HG02852 (cell line): ENCODE results near the gene TENM4.

Source experiments
- ATAC-seq: cut with Tn5 transposase; IDR thresholded peaks from one replicate; pipeline ENCODE4 v1.9.1; 2021; ENCODE audit warnings: mild to moderate bottlenecking, moderate library complexity; ENCODE audit not compliant: unreplicated experiment

Gene TENM4

DNA sequence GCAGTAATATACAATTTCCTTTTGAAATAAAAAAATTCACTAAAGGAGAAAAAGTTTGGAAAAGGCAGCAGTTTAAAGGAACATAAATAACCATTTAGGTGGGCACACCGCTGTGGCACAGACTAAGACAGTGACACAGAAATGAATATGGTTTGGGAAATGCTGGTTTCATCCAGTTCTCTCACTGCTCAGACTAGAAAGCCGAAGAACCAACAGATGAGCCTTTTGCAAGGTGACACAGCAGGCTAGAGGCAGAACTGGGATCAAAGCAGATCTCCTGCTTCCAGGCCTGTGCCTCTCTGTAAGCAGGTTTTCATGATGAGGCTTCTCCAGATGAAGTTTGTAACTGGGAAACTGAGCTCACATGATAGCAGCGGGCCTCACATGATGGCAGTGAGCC lies 486.1 kb downstream of the TENM4 start:
- ATAC-seq: no peak

DNA sequence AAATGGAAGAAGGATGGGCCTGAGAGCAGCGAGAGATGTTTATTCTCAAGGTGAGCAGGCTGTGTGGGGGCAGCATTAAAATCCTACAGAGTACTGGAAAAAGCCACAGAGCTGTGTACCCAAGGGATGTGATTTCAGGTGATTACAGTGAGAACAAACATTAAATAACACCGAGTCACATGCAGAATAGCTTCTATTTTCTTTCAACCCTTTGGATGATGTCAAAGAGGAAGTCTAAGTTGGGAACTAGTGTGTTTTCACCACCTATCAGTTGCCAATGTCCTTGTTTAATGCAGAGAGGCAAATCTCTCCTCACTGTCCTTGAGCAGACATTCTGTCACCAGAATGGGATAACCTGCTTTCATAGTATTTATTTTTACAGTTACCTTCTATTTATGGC lies 486.6 kb downstream of the TENM4 start:
- no peak for ATAC-seq

DNA sequence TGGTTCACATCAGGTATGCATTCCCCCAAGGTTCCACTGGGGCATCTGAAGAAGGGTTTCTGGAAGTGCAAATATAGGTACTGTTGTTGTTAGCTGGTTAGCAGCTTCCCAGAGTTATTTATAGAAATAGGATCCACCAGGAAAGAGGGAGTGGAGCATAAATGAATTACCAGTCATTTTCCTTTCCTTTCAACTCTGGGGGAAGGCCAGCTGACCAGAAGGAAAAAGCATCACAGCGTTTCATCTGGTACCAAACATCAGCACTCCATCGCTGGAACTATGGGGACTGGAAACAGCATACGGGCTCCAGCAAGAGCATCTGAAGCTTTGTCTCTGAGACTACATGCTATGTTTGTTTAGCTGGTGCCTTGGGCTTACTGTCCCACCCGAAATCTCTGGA lies 487.9 kb downstream of the TENM4 start:
- ATAC-seq: no peak

DNA sequence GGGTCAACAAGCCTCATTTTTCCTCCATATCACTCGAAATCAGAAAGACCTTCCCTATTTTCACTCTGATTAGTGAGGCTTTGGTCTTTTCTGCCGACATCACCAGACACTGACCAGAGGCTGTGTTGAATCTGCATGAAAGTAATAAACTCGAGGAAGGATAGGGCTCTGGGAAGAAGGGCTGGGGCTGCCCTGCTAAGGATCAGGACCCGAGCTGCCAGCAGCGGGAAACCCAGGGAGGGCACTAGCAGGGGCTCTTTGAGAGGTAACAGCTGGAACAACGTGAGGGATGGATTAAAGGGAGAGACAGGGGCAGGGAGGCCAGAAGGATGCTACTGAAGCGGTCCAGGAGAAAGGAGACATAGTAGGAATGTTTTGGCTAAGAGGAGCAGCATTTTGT lies 488.7 kb downstream of the TENM4 start:
- ATAC-seq: no peak

DNA sequence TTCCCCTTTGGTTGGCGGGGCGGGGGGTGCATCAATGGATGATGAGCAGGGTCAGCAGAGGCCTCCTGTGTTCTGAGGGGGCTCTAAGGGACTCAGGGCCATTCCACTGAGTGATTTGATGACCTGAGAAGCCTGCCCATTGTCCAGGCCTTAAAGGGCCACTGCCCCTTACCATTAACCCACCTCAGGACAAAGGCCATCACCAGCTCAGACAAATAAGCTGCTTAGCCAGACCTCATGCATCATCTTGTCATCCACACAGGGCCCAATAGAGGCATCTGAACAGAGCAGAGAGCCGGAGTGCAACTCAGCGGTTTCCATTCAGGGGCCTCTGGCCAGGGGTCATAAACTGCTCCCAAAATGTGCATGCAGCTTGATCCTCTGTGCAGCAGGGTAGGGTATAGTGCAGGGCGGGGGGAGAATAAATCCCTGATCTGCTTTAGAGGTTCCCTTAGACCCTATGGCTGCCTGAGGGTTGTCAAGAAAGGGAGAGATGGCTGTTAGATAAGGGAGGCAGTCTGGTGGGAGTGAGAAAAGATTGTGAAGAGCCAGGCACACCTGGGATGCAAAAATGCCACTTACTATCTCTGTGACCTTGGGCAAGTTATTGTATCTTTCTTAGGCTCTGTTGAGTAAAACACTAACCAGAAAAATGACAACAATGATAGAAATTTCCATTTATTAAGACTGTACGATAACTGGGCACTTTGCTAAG lies 490.7 kb downstream of the TENM4 start:
- ATAC-seq: no peak

DNA sequence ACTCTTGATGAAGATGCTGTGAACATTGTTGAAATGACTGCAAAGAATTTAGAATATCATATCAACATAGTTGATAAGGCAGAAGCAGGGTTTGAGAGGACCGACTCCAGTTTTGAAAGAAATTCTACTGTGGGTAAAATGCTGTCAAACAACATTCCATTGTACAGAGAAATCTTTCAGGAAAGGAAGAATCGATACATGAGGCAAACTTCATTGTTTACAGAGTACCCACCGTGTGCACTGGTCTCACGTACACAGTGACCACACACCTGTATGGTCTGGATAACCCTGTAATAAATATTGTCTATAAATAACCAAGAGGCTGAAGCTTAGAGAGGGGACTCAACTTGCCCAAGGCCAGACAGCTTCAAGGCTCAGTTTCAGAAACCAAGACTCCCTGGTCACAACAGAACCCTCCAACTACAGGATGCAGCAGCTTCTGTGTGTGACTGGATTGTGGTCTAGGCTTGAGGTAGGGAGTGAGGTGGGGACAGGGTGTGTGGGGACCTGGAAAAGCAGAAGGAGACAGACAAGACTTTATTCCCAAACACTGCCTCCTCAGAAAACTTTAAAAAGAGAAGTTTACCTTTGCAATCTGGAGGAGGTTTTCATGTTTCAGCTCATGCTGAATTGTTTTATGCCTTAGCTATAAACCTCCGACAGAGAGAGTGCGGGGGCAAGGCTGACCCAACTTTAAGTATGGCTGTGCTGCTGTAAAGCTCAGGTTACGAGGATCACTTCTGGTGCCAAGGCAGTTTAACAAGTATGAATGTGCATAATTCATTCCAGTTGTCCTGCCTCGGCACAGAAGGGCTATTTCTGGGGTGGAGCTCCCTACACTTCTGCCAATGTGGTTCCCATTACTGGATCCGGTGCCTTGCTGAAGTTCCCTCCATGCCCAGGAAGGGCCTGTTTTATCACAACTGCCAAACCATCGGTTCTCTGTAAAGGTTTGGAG lies 493.6 kb downstream of the TENM4 start:
- no peak for ATAC-seq

DNA sequence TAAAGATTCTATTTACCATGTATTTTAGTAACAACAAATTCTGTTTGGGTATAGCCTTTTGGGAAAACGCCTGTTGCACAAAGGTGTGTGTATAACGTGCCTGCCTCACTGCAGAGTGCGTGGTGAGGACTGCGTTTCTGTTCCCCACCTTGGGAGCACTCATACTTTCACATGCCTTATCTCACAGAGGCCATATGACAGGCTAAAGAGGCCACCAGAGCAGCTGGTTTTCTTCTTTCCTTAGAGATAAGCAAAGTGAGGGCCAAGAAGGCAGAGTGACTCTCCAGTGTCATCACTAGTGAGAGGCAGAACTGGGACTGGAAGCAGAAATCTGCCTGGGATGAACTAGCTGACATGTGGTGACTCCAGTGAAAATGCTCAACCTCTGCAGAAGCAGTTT lies 497.0 kb downstream of the TENM4 start:
- ATAC-seq: no peak

DNA sequence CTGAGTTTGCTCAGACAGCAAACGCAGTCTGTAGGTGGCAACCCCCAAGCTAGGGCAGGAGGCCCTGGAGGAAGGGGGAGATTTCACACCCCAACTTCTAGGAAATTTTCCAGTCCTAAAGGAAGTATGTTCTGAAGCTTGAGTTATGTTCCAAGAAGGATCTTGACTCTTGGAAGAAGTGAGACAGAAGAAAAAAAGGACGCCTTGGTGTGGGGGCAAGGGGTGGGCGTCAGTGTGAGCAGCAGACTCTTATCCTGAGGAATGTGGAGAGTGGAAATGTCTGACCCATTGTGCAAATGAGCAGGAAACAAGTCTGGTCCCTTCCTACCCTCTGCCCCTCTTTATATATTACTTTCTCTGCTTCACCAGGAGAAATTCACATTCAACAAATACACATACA lies 497.7 kb downstream of the TENM4 start:
- no peak for ATAC-seq

DNA sequence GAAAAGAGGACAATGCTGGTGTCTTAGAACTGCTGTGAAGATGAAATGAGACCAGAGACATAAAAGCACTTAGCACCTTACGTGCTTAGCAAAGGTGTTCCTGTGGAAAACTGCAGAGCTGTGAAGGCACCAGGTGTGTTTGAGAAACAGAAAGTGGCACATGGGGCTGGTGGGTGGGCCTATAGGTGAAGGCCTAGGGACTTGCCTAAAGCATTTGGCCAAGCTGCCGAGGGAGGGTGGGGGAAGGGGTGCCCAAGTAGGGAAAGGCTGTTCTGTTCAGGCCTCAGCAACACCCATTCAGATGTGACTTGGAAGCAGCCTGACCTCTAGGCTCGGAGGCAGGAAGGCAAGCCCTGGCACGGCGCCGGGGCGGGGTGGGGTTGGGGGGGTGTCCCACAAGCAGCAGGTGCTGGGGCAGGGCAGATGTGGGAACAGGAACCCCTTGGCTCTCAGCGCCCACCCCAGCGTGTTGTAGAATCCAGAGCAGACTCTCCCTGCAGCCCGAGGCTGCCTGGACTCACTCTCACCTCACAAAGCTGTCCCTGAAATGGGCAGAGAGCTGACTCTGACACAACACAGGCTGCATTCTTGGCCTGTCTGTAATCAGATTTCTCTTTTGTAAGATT lies 499.5 kb downstream of the TENM4 start:
- no peak for ATAC-seq

DNA sequence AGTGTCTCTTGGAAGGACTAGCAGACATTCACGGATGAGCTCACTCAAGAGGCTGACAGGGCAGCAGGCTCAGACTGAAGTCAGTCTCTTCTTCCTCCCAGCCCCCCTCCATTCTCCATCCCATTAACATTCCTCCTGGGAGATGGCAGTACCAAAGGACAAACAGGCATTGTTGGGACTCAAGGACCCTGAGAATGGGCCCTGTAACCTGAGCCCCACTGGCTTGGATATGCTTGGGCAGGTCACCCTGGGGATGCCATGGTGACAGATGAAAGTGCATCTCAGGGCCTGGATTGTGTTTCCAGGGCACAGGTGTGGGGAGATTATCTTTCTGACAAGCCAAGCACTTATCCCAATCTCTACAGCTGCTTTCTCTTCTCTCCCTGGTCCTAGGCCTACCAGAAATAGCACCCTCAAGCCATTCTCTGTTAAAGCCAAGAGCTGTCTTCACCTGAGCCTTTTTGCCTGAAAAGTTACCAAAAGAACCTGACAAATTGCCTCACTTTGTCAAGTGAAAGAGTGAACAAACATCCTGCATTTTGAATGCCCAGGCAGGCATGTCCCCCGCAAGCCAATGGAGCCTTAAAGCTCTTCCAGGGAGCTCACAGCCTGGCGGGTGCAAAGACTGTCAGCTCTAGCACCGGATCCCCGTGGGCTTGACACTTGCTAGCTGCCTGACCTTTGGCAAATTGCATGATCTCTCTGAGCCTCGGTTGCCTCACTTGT lies 500.2 kb downstream of the TENM4 start:
- ATAC-seq: no peak

DNA sequence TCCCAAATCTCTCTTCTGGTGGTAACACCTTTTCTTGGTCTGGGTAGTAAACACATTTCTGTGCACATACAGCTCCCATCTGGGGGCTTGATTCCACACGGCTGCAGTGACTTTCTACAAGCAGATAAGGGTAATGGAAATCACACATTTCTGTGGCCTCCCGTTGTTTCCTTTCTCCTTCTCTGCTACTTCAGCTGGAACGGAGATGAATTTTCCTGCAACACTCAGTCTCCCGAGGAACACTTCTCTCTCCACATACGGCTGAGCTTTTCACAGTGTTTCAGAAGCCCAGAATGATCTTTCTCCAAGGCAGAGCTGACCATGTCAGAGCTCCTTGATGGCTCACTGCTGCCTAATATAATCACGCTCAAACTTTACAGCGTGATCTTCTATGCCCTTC lies 501.9 kb downstream of the TENM4 start:
- ATAC-seq: no peak

DNA sequence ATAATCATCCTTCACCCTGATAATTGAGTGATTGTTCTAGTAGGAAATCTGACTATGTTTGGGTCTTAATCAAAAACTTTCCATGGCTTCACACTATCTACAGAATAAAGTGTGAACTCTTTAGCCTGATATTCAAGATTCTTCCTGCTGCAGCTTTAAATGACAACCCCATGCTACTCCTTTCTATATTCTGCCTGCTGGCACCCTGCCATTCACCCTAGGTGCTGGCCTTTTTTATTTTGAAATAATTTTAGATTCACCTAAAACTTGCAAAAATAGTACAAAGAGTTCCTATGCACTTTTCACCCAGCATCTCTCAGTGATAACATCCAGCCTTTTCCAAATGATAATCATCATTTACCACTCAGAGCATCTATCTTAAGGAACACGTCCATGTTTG lies 502.8 kb downstream of the TENM4 start:
- ATAC-seq: no peak

DNA sequence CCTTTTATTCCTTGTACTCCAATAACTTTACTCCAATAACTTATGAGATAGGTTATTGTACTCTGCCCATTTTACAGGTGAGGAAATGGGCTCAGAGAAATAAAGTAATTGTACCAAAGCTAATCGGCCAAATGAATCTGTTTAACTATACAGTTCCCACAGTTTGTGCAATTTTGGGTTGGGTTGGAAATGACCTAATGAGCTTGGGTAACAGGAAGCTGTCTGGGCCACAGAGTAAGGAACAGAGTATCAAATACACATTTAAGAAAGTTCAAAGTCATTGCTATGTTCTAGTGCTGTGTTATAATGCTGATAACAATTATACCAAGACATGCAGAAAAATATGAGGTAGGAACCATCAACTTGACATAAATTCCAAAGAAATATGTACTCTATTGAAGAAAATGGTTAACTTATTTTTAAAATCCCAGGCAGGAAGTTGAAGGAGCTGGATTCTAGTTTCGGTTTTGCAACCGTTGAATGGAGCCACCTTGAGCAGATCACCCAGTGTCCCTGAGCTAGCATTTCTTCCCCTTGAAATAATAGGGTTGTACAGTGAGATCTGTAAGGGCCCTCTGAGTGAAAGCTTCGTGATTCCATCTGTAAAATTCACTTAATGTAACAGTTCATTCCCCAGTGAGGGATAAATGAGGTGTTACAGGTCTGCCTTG lies 505.3 kb downstream of the TENM4 start:
- no peak for ATAC-seq

DNA sequence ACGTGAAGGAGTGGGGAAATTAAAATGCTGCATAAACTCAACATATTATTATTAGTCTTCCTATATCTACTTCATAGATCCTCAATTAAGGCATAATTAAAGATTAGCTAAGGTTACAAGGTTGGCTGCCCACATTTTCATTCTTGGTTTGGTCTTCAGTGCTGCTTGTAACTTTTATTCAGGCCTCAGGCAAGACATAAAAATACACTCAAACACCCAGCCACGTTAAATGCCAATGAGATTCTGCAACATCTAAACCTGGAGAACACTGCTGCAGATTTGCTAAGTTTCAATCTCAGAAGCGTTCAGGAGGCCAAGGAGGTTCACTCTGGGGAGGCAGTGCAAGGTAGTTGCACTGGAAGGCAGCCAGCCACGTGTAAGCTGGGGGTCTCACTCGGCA lies 507.5 kb downstream of the TENM4 start:
- ATAC-seq: no peak

DNA sequence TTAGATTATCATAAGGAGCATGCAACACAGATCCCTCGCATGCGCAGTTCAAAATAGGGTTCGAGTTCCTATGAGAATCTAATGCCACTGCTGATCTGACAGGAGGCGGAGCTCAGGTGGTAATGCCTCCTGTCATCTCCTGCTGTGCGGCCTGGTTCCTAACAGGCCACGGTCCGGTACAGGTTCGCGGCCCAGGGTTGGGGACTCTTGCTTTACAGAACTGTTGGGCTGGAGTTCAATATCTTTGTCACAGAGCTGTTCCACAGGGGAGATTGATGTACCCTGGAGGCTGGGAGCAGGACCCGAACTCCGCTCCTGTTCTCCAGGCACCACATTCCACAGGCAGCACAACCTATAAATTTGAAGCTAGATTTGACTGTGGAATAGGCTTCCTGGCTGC lies 508.1 kb downstream of the TENM4 start:
- ATAC-seq: no peak

DNA sequence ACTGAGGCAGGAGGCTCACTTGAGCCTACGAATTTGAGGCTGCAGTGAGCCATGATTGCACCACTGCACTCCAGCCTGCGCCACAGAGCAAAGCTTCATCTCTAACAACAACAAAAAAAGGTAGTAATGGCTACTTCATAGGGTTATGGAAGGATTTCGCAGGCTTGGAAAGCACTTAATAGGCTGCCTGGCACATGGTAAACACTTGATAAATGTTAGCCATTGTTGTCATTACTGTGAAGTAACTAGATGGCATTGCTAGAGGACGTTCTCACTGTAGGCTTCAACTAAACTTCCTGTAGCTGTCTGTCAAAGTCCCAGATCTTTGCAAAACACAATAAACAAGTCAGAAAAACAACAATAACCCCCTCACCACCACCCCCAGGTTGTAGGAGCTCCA lies 508.9 kb downstream of the TENM4 start:
- ATAC-seq: no peak

DNA sequence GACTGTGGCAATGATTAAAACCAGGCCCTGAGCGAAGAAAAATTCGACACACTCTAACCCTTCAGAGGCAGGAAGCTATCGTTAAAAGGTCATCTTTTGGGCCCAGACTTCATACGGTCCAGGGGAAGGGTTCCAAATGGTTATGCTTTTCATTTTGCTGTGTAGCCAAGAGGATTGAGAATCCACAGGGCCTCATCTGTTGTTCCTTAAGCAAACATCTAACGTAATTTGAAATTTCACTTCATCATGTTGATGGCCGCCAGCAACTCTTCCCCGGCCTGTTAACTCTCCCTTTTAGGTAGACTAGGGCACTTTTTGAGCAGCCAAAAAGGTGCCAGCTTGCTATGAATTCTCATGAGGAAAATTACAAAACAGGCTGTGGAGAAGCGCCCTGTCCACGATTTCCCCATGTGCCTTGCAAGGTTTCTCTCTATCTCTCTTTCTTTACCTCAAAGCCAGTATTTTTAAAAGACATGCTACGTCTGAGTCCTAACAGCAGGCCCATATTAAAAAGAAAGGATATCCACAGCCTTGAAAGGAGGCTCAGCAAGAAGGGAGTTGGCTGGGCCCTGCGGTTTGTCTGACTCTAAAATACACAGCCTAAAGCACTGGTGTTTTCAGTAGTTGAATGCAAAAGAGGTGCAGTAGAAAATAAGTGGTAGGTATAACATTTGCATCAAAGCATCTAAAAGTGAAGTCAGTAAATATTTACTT lies 509.9 kb downstream of the TENM4 start:
- no peak for ATAC-seq

DNA sequence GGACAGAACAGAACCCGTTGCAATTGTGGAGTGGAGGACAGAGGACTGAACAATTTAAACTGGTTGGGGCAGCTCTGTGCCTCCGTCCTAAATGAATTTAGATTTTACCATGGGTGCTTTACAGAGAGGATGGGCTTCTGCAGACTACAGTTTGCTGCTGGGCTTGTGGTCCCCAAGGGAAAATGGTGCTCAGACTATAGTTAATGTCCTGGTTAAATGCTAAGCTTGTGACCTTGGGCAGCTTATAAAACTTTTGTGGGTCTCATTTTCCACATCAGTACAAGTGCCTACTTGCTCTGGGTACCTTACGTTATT lies 511.0 kb downstream of the TENM4 start:
- no peak for ATAC-seq

DNA sequence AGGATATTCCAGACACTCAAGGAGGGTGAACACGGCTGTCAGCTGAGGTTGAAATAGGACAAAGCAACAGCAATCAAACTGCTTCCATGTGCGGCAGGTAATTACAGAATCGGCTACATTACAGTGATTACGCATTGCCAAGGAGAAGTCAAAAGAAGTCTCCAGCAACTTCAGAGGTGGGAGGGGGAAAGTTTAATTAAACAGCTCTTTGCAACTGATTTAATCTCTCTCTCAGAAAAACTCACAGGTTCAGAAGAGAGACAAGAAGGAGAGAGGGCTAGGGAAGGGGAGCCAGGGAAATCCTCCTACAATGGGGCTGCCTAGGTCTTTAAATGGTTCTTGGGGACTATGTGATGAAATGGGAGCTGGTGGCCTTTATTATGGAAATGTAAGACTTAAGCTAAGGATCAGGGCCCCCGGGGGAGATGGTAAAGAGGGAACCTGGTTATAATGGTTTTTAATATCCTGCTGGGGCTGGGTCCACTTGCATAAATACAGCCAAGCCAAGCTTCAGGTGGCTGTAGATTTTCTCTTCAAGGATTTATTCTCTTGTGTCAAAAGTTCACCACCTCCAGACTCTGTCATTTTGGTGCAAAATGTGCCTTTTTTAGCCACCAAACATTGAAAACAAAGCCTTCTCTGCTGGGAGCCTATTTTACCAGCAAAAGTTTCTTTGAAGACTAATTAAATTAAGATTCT lies 511.5 kb downstream of the TENM4 start:
- ATAC-seq: no peak

DNA sequence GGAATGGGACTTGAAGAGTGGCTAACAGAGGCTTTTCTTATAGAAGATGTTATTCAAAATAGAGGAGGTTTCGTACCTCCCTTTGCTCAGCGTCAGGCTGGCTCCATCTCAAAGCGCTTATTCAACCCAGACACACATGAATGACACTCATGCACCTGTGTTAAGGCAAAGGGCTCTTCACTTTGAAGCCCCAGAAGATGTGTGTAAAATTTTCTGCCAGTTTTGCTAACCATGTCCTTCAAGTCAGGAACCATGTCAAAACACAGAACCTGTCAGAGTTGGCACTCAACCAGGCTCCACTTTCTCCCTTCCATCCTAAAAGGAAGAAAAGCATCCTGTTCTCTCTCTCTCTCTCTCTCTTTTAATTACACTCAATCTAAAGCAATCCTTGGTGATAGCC lies 513.3 kb downstream of the TENM4 start:
- ATAC-seq: no peak
